Measurements from ENCODE around the gene CAPN14. TPM values are rescaled to one million over a fixed set of nuclear protein-coding genes. Genes with fewer than 3 reads are reported as not detected.

Gene CAPN14
- total and polyA plus RNA-seq, 2 of the 4 experiments (the other 2 are of a cell fraction) = under 0.01 to 0.09 TPM

GRCh38 chr2:31131871-31132270 lies 85.4 kb downstream of the CAPN14 start:
- CTCF ChIA-PET = interaction anchor here (1.1 kb wide), 1 partner anchor 10 kb away, joined by 3 read pairs; no protein-coding TSS in a partner anchor
- BruUV-seq (replicated peaks) = no TSS peak

More at GRCh38 chr2:31131871-31132270, 85.4 kb downstream of the CAPN14 start:
- H2BK120ac ChIP-seq (ENCODE audit: low read depth, low read length) = no peak overlapping the region
- peaks cover 29% of the 10 kb centered on the region for H3K27me3 ChIP-seq (ENCODE audit: control insufficient read depth, insufficient read depth, low read length)
- H2BK5ac ChIP-seq (ENCODE audit: low read depth, low read length, poor library complexity, severe bottlenecking) = no peak overlapping the region
- H3K4me3 ChIP-seq (ENCODE audit: insufficient read depth, low read depth, low read length) = no peak overlapping the region
- H3K27ac ChIP-seq (ENCODE audit: insufficient read depth, low read length) = no peak overlapping the region
- ATAC-seq (ENCODE audit: low read depth) = no peak
- no peak overlapping the region for H2BK15ac ChIP-seq (ENCODE audit: low read depth, low read length)
- H4K5ac ChIP-seq (ENCODE audit: low read depth, low read length) = no peak overlapping the region
- H3K9me1 ChIP-seq (ENCODE audit: insufficient read depth, low read length) = no peaks in the 10 kb centered on the region
- TF ChIP-seq USF2 (IDR thresholded peaks at IDR 0.05; ENCODE audit: low read depth, low read length) (no peak), CEBPB (IDR thresholded peaks at IDR 0.05; ENCODE audit: low read depth, low read length) (no peak), POLR2A (IDR thresholded peaks at IDR 0.05; ENCODE audit: low read depth, low read length) (no peak), CHD1 (IDR thresholded peaks at IDR 0.05; ENCODE audit: low read depth, low read length) (no peak), MXI1 (IDR thresholded peaks at IDR 0.05; ENCODE audit: borderline replicate concordance, low read depth, low read length) (no peak), RAD21 (IDR thresholded peaks at IDR 0.05; ENCODE audit: low read length) (no peak), FOS (IDR thresholded peaks at IDR 0.05; ENCODE audit: low read depth, low read length) (no peak), RFX5 (IDR thresholded peaks at IDR 0.05; ENCODE audit: low read depth, low read length) (no peak), NFE2L2 (IDR thresholded peaks at IDR 0.05; ENCODE audit: low read depth, low read length) (no peak), MAZ (IDR thresholded peaks at IDR 0.05; ENCODE audit: borderline replicate concordance, low read depth, low read length) (no peak), BHLHE40 (IDR thresholded peaks at IDR 0.05; ENCODE audit: low read depth, low read length) (no peak), MAFK (IDR thresholded peaks at IDR 0.05; ENCODE audit: low read depth, low read length) (no peak), ELK1 (IDR thresholded peaks at IDR 0.05; ENCODE audit: borderline replicate concordance, low read depth, low read length) (no peak), CTCF (conservative IDR thresholded peaks at IDR 0.05; ENCODE audit: low read depth, low read length) (no peak), SMC3 (IDR thresholded peaks at IDR 0.05; ENCODE audit: low read depth, low read length) (no peak), RCOR1 (IDR thresholded peaks at IDR 0.05; ENCODE audit: insufficient replicate concordance, low read length) (no peak)
- H2AFZ ChIP-seq (replicated peaks; ENCODE audit: low read length, poor library complexity) = no peak overlapping the region
- intact Hi-C loops (cut with micrococcal nuclease) = no loop called here
- no peaks in the 10 kb centered on the region for H3K9me3 ChIP-seq (ENCODE audit: control insufficient read depth, insufficient read depth, low read length)
- H2BK20ac ChIP-seq (ENCODE audit: low read depth, low read length) = no peak overlapping the region
- no peak overlapping the region for H3K23ac ChIP-seq (ENCODE audit: low read depth, low read length)
- no peak overlapping the region for H3K4ac ChIP-seq (ENCODE audit: low read depth, low read length)
- no peak overlapping the region for H3K4me2 ChIP-seq (ENCODE audit: low read depth, low read length)
- POLR2A ChIA-PET (ENCODE audit: unreplicated experiment) = no interaction called here
- no peak overlapping the region for H4K8ac ChIP-seq (ENCODE audit: low read depth in 2 of 2, low read length in 2 of 2)
- DNase-seq = no peak
- WGBS, 2 experiments (ENCODE audit: extremely low coverage in 2 of 2, insufficient read length in 1 of 2) = no CpG with 5 or more reads among the region's 4 CpGs
- H4K91ac ChIP-seq (ENCODE audit: insufficient read depth, low read depth, low read length) = no peak overlapping the region
- H3K14ac ChIP-seq (replicated peaks; ENCODE audit: low read depth, low read length) = no peak overlapping the region
- no peak overlapping the region for H3K56ac ChIP-seq (ENCODE audit: extremely low read depth, insufficient read depth, low read length)
- in situ Hi-C loops (cut with MboI; ENCODE audit: low sequenced_read_pairs) = no loop called here
- no peak overlapping the region for H2AK5ac ChIP-seq (ENCODE audit: low read depth, low read length)
- H3K18ac ChIP-seq (ENCODE audit: low read depth, low read length) = no peak overlapping the region
- no peaks in the 10 kb centered on the region for H3K79me1 ChIP-seq (ENCODE audit: low read depth in 1 of 2, low read length in 2 of 2)
- H4K20me1 ChIP-seq (ENCODE audit: insufficient read depth, low read length) = no peaks in the 10 kb centered on the region
- no peak overlapping the region for H2AK9ac ChIP-seq (replicated peaks; ENCODE audit: low read depth, low read length, poor library complexity)
- no peak overlapping the region for H3K9ac ChIP-seq (ENCODE audit: low read depth, low read length)
- H3K36me3 ChIP-seq (ENCODE audit: control insufficient read depth, insufficient read depth, low read length) = no peaks in the 10 kb centered on the region
- H3K4me1 ChIP-seq (ENCODE audit: control insufficient read depth, insufficient read depth, low read length) = no peaks in the 10 kb centered on the region
- dilution Hi-C loops (cut with HindIII; ENCODE audit: low sequenced_read_pairs, unreplicated experiment) = no loop called here
